Measurements from ENCODE around the gene UBE3A. TPM values are rescaled to one million over a fixed set of nuclear protein-coding genes. Genes with fewer than 3 reads are reported as not detected.

Gene UBE3A
- total RNA-seq, 4 donors from 2014 or later, result 93.6 to 116 (median 95.3) TPM

DNA sequence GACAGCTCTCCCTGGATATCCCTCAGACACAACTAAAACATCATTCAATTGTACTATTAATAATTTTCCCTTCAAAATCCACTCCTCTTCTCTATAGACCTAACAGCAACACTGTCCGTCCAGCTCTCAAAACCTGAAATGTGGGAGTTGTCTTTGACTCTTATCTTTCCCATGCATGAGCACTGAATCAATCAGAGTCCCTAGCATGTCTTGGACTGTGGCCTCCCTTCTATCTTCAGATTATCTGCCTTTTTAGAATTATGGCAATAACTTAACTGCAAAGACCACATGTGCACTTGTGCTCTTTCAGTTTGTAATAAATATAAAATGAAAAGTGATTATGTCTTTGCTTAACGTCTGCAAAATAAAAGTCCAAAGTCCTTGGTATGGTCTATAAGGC, 107.0 kb downstream of the UBE3A start:
- Histone ChIP-seq H3K27me3 (no peaks in the 10 kb centered on the region), H3K4me1 (peaks cover 0 to 8% (median 0%) of the 10 kb centered on the region in 3 donors), H3K27ac (no peak overlapping the region), H3K36me3 (peaks cover 0 to 24% of the 10 kb centered on the region in 2 donors), H3K4me3 (no peak overlapping the region), H3K9me3 (no peaks in the 10 kb centered on the region)
- WGBS, 2 donors (ENCODE audit: low coverage in 1 of 2), result 85 to 88% methylated on average over 2 of the region's 2 CpGs
- TF ChIP-seq, protein P1, sequence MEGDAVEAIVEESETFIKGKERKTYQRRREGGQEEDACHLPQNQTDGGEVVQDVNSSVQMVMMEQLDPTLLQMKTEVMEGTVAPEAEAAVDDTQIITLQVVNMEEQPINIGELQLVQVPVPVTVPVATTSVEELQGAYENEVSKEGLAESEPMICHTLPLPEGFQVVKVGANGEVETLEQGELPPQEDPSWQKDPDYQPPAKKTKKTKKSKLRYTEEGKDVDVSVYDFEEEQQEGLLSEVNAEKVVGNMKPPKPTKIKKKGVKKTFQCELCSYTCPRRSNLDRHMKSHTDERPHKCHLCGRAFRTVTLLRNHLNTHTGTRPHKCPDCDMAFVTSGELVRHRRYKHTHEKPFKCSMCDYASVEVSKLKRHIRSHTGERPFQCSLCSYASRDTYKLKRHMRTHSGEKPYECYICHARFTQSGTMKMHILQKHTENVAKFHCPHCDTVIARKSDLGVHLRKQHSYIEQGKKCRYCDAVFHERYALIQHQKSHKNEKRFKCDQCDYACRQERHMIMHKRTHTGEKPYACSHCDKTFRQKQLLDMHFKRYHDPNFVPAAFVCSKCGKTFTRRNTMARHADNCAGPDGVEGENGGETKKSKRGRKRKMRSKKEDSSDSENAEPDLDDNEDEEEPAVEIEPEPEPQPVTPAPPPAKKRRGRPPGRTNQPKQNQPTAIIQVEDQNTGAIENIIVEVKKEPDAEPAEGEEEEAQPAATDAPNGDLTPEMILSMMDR (IDR thresholded peaks at IDR 0.05), result no peak
- TF ChIP-seq POLR2A (IDR thresholded peaks at IDR 0.05) (no peak), EP300 (IDR thresholded peaks at IDR 0.05) (no peak), POLR2AphosphoS5 (IDR thresholded peaks at IDR 0.05) (no peak)
- no peak for ATAC-seq

DNA sequence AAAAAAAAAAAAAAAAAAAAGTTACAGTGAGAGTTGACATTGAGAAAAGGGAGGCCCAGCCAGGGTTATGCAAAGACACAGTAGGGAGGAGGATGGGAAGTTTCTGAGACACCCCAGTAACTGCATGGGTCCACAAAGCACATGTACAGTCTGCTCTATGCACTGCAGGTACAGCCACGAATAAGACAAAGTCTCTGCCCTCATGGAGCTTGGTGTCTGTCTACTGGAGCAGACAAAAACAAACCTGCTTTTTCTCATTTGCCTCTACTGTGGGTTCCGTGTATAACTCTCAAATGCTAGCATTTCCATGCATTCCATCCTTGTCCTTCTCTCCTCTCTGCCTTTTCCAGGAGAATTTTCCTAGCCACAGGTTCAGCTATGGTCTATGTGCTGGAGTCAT, 107.4 kb downstream of the UBE3A start:
- H3K27me3 ChIP-seq, result no peaks in the 10 kb centered on the region
- WGBS, 2 donors (ENCODE audit: low coverage in 1 of 2), result 75 to 94% methylated on average over 2 of the region's 2 CpGs
- H3K27ac ChIP-seq, result no peak overlapping the region
- H3K36me3 ChIP-seq, result peaks cover 0 to 19% of the 10 kb centered on the region in 2 donors
- ATAC-seq, result no peak
- TF ChIP-seq POLR2AphosphoS5 (IDR thresholded peaks at IDR 0.05), result no peak
- no peak for TF ChIP-seq POLR2A (IDR thresholded peaks at IDR 0.05)
- no peak for TF ChIP-seq EP300 (IDR thresholded peaks at IDR 0.05)
- TF ChIP-seq, protein P1 (IDR thresholded peaks at IDR 0.05), result no peak
- no peak overlapping the region for H3K4me3 ChIP-seq
- peaks cover 0 to 8% (median 0%) of the 10 kb centered on the region in 3 donors for H3K4me1 ChIP-seq
- no peaks in the 10 kb centered on the region for H3K9me3 ChIP-seq

DNA sequence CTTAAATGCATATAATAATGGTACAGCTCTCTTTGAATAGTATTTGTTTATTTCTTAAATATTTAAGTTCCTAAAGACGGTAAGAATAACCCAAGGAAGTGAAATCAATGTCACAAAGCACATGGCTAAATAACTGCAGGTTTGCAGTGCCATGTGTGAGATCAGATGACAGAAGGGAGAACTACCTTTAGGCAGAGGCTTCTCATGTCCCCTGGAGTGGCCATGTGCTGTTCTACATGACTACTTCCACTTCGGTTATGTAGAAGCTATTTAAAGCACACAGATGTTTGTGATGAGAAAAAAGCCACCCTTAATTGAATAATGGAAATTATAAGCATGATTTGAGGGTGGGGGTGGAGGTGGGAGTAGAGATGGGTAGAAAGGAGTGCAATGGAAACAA, 109.1 kb downstream of the UBE3A start:
- Histone ChIP-seq H3K4me1 (peaks cover 0 to 8% (median 0%) of the 10 kb centered on the region in 3 donors), H3K36me3 (peaks cover 0 to 12% of the 10 kb centered on the region in 2 donors), H3K9me3 (no peaks in the 10 kb centered on the region), H3K27me3 (no peaks in the 10 kb centered on the region), H3K4me3 (no peak overlapping the region), H3K27ac (no peak overlapping the region)
- ATAC-seq, result no peak
- WGBS, 2 donors (ENCODE audit: low coverage in 1 of 2), result 46 to 53% methylated on average over 2 of the region's 2 CpGs
- TF ChIP-seq POLR2AphosphoS5 (IDR thresholded peaks at IDR 0.05) (no peak), POLR2A (IDR thresholded peaks at IDR 0.05) (no peak), EP300 (IDR thresholded peaks at IDR 0.05) (no peak)
- TF ChIP-seq, protein P1 (IDR thresholded peaks at IDR 0.05), result no peak

DNA sequence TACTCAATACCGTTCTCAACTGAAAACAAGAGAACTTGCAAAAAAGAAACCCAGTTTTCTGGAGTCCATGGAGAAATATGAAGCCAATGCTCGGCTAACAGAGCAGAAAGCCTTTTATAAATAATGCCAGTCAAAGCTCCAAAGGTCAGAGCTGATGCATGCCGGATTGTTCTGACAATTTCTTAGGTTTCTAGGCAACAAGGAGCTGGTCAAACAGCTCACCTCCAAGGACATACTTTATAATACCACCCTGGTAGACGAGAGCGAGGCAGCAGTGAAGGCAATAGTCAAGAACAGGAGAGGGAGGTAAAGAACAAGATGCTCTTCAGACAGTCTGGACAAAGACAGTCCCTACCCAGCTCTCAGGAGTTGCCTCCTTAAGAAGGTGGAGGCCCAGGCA, 111.1 kb downstream of the UBE3A start:
- H3K4me3 ChIP-seq, result no peak overlapping the region
- H3K27ac ChIP-seq, result no peak overlapping the region
- H3K27me3 ChIP-seq, result no peaks in the 10 kb centered on the region
- peaks cover 0 to 8% (median 0%) of the 10 kb centered on the region in 3 donors for H3K4me1 ChIP-seq
- 70 to 93% methylated on average over 2 to 5 of the region's 5 CpGs for WGBS, 2 donors (ENCODE audit: low coverage in 1 of 2)
- H3K9me3 ChIP-seq, result no peaks in the 10 kb centered on the region
- ATAC-seq, result no peak
- TF ChIP-seq, protein P1 (IDR thresholded peaks at IDR 0.05), result no peak
- TF ChIP-seq EP300 (IDR thresholded peaks at IDR 0.05) (no peak), POLR2A (IDR thresholded peaks at IDR 0.05) (no peak), POLR2AphosphoS5 (IDR thresholded peaks at IDR 0.05) (no peak)
- peaks cover 0 to 7% of the 10 kb centered on the region in 2 donors for H3K36me3 ChIP-seq

DNA sequence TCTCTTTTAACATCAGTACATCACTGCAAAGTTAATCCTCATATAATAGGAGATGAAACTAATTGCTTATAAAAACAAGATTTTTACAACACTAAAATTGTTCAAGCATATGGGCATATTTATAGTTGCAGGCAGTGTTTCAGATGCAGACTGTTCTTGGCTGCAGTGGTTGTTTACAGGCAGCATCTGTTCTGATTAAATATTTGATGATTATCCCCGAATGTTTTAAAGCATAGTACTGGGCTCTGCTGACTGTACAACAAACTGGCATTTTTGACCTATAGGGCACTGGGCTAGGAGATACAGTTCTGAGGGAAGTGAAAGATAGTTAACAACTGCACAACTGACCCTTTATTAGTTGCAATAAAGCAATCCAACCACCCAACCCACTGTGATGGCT, 113.6 kb downstream of the UBE3A start:
- Histone ChIP-seq H3K9me3 (peaks cover 0 to 13% (median 0%) of the 10 kb centered on the region in 3 donors), H3K27me3 (no peaks in the 10 kb centered on the region), H3K27ac (no peak overlapping the region), H3K36me3 (peaks cover 0 to 7% of the 10 kb centered on the region in 2 donors), H3K4me1 (peaks cover 0 to 8% (median 0%) of the 10 kb centered on the region in 3 donors), H3K4me3 (no peak overlapping the region)
- 23 to 33% methylated on average over 1 of the region's 1 CpG for WGBS, 2 donors (ENCODE audit: low coverage in 1 of 2)
- no peak for ATAC-seq
- TF ChIP-seq POLR2AphosphoS5 (IDR thresholded peaks at IDR 0.05), result no peak
